CD4-positive, alpha-beta memory T cell (primary cell): ENCODE measurements around the gene EGF. TPM values are rescaled to one million over a fixed set of nuclear protein-coding genes. Genes with fewer than 3 reads are reported as not detected.

Source experiments
- CTCF ChIA-PET: fragments of 350-600 bp; sonication (Branson Sonifier 250); formaldehyde crosslinking; loops from one replicate; lab custom pipeline; 2021; ENCODE audit warnings: inconsistent platforms; ENCODE audit not compliant: partially characterized antibody; lab: Charles Lee
- POLR2A ChIA-PET: fragments of 350-600 bp; sonication (Branson Sonifier 250); formaldehyde crosslinking; loops from one replicate; lab custom pipeline; 2021; ENCODE audit not compliant: partially characterized antibody; lab: Charles Lee
- DNase-seq, 5 donors: peaks; one replicate each; pipeline versions ENCODE4 v3.0.0 to v3.0.0-alpha.2; 2020 to 2022; ENCODE audit warnings: mixed read lengths in 1 of 5
- H3K27ac ChIP-seq: one replicate; pipeline ENCODE4 v1.7.0; 2013; ENCODE audit warnings: low read depth, low read length
- H3K27me3 ChIP-seq: 2 replicates; pipeline ENCODE4 v1.7.0; 2013; ENCODE audit warnings: mild to moderate bottlenecking, low read length, moderate library complexity; ENCODE audit not compliant: insufficient read depth
- H3K36me3 ChIP-seq: 2 replicates; pipeline ENCODE4 v1.7.0; 2013; ENCODE audit warnings: mild to moderate bottlenecking, low read length, moderate library complexity; ENCODE audit not compliant: insufficient read depth
- H3K4me1 ChIP-seq: 2 replicates; pipeline ENCODE4 v1.7.0; 2013; ENCODE audit warnings: mild to moderate bottlenecking, low read length, moderate library complexity; ENCODE audit not compliant: insufficient read depth
- H3K4me3 ChIP-seq, 2 donors: one replicate each; pipeline ENCODE4 v1.7.0; 2013; ENCODE audit warnings: low read length in 2 of 2, mild to moderate bottlenecking in 1 of 2
- H3K9me3 ChIP-seq, 2 donors: one replicate each; pipeline ENCODE4 v1.7.0; 2013; ENCODE audit warnings: low read length in 2 of 2, control low read depth in 1 of 2; ENCODE audit not compliant: control insufficient read depth in 1 of 2
- H3K27ac Mint-ChIP-seq, 7 donors: one replicate each; pipeline ENCODE4 v1.8.0; 2020 to 2021; ENCODE audit warnings: mixed read lengths in 7 of 7, mild to moderate bottlenecking in 6 of 7, inconsistent platforms in 3 of 7, moderate library complexity in 3 of 7
- H3K27me3 Mint-ChIP-seq, 2 donors: one replicate each; pipeline ENCODE4 v1.8.0; 2020 to 2021; ENCODE audit warnings: mixed read lengths in 2 of 2
- H3K36me3 Mint-ChIP-seq, 2 donors: one replicate each; pipeline ENCODE4 v1.8.0; 2020 to 2021; ENCODE audit warnings: mixed read lengths in 2 of 2, inconsistent platforms in 1 of 2, mild to moderate bottlenecking in 1 of 2
- H3K4me1 Mint-ChIP-seq, 4 donors: one replicate each; pipeline ENCODE4 v1.8.0; 2020 to 2021; ENCODE audit warnings: mixed read lengths in 4 of 4, mild to moderate bottlenecking in 1 of 4
- H3K4me3 Mint-ChIP-seq, 8 donors: one replicate each; pipeline ENCODE4 v1.8.0; 2020 to 2021; ENCODE audit warnings: mixed read lengths in 8 of 8, mild to moderate bottlenecking in 7 of 8, moderate library complexity in 6 of 8, inconsistent platforms in 3 of 8
- H3K9me3 Mint-ChIP-seq, 8 donors: one replicate each; pipeline ENCODE4 v1.8.0; 2020 to 2021; ENCODE audit warnings: mixed read lengths in 8 of 8, mild to moderate bottlenecking in 5 of 8, inconsistent platforms in 3 of 8, moderate library complexity in 1 of 8
- intact Hi-C: fragments of 100-400 bp; cut with micrococcal nuclease; formaldehyde crosslinking; loops from one replicate; pipeline ENCODE4 v1.15.1; 2023
- polyA plus RNA-seq, 2 donors: library from polyadenylated mRNA; unstranded; fragments of 300-500 nt; fragmentation: Illumina TruSeq; gene quantifications; one replicate each; pipeline ENCODE4 v1.2.3, GENCODE V29; 2021
- total RNA-seq, 2 experiments: library from RNA; stranded (reverse); gene quantifications; one replicate each; pipeline ENCODE4 v1.2.3, GENCODE V29; 2021

Gene EGF
- total RNA-seq (not detected), polyA plus RNA-seq (not detected)

- H3K27ac ChIP-seq = no peak within 1 kb of the TSS
- no peak within 1 kb of the TSS for H3K27ac Mint-ChIP-seq
- no peak within 1 kb of the TSS for H3K4me3 Mint-ChIP-seq
- H3K27me3 Mint-ChIP-seq = peaks cover 14 to 28% of the 10 kb centered on the region in 2 donors
- DNase-seq = no peak
- no peak within 1 kb of the TSS for H3K4me3 ChIP-seq
- H3K36me3 ChIP-seq = no peaks in the 10 kb centered on the region
- H3K27me3 ChIP-seq = no peaks in the 10 kb centered on the region
- H3K4me1 ChIP-seq = no peaks in the 10 kb centered on the region
- intact Hi-C loops = no loop called here
- peaks cover 0 to 3% (median 0%) of the 10 kb centered on the region in 8 donors for H3K9me3 Mint-ChIP-seq
- H3K4me1 Mint-ChIP-seq = no peaks in the 10 kb centered on the region
- CTCF ChIA-PET = no interaction called here
- no peaks in the 10 kb centered on the region for H3K9me3 ChIP-seq
- no peaks in the 10 kb centered on the region for H3K36me3 Mint-ChIP-seq
- POLR2A ChIA-PET = no interaction called here
These were observed at the start of gene EGF for GRCh38 chr4:109912706-109913595. Gene EGF (plus strand): TSS chr4:109912883. CDS start chr4:109913336, 453 bp downstream.

DNA sequence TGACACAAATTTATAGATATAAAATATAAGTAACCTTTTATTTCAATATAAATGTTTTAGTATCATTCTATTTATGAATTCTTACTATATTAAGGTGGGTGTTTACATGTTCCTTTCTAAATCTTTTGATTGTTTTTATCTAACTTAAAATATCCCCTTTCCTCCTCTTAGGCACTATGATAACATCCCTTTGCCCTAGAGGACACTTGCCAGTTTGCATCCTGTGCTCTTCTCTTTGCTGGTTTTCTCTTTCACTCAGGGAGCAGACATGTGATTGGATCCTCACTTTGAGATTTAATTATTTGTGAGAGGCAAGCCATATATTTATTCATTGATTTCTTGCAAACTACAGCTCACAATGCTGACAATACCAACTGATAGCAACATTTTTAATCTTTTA lies 48.5 kb upstream of the EGF start:
- Mint-ChIP-seq H3K4me1 (no peaks in the 10 kb centered on the region), H3K27ac (no peak overlapping the region), H3K9me3 (peaks cover 0 to 25% (median 18%) of the 10 kb centered on the region in 8 donors), H3K36me3 (peaks cover 5 to 12% of the 10 kb centered on the region in 2 donors), H3K4me3 (no peak overlapping the region), H3K27me3 (no peaks in the 10 kb centered on the region)
- DNase-seq = no peak
- H3K4me3 ChIP-seq = no peak overlapping the region
- no peaks in the 10 kb centered on the region for H3K36me3 ChIP-seq
- ChIA-PET POLR2A (no interaction called here), CTCF (no interaction called here)
- H3K4me1 ChIP-seq = no peaks in the 10 kb centered on the region
- intact Hi-C loops = no loop called here
- H3K27ac ChIP-seq = no peak overlapping the region
- H3K27me3 ChIP-seq = no peaks in the 10 kb centered on the region
- H3K9me3 ChIP-seq = no peaks in the 10 kb centered on the region

DNA sequence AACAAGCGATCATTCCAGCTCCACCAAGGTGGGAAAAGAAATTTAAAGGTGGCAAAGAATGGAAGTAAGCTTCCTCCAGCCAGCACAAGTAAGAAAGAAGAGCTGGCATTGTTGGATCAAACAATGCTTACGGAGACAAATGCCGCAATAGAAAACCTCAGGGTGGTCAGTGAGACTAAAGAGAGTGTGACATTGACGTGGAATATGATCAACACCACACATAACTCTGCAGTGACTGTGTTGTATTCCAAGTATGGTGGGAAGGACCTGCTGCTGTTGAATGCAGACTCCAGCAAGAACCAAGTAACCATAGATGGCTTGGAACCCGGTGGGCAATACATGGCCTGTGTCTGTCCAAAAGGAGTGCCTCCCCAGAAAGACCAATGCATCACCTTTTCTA lies 42.6 kb upstream of the EGF start:
- no peak for DNase-seq
- Histone ChIP-seq H3K36me3 (no peaks in the 10 kb centered on the region), H3K4me3 (no peak overlapping the region), H3K27ac (no peak overlapping the region), H3K9me3 (no peaks in the 10 kb centered on the region), H3K27me3 (no peaks in the 10 kb centered on the region), H3K4me1 (no peaks in the 10 kb centered on the region)
- no peaks in the 10 kb centered on the region for H3K9me3 Mint-ChIP-seq
- peaks cover 0 to 1% of the 10 kb centered on the region in 2 donors for H3K27me3 Mint-ChIP-seq
- intact Hi-C loops = no loop called here
- CTCF ChIA-PET = no interaction called here
- POLR2A ChIA-PET = no interaction called here
- H3K36me3 Mint-ChIP-seq = peaks cover 7 to 19% of the 10 kb centered on the region in 2 donors
- no peaks in the 10 kb centered on the region for H3K4me1 Mint-ChIP-seq
- H3K4me3 Mint-ChIP-seq = no peak overlapping the region
- no peak overlapping the region for H3K27ac Mint-ChIP-seq

DNA sequence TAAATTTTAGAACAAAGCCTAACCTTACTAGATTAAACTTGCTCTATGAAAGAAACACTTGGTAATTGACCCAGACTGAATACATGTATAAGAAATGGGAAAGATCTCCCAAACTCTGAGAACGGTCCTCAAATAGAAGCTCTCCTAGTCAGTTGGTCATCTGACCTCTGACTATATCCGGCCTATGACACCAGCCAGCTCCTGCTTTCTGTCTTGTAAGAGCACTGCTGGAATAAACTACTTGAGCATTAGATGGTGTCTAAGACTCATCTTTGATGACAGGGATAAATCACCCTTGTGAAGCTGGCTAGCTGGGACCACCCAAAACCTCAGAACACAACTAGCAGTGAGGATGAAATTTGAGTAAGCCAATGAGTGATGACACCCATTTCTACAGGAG lies 40.6 kb upstream of the EGF start:
- H3K36me3 Mint-ChIP-seq = peaks cover 6 to 19% of the 10 kb centered on the region in 2 donors
- H3K27ac Mint-ChIP-seq = no peak overlapping the region
- Histone ChIP-seq H3K4me3 (no peak overlapping the region), H3K36me3 (no peaks in the 10 kb centered on the region), H3K27me3 (no peaks in the 10 kb centered on the region), H3K9me3 (no peaks in the 10 kb centered on the region), H3K4me1 (no peaks in the 10 kb centered on the region), H3K27ac (no peak overlapping the region)
- intact Hi-C loops = no loop called here
- ChIA-PET POLR2A (no interaction called here), CTCF (no interaction called here)
- H3K27me3 Mint-ChIP-seq = peaks cover 4 to 6% of the 10 kb centered on the region in 2 donors
- H3K9me3 Mint-ChIP-seq = peaks cover 0 to 2% (median 0%) of the 10 kb centered on the region in 8 donors
- no peaks in the 10 kb centered on the region for H3K4me1 Mint-ChIP-seq
- no peak overlapping the region for H3K4me3 Mint-ChIP-seq
- DNase-seq = no peak

- DNase-seq = no peak
- H3K27me3 ChIP-seq = no peaks in the 10 kb centered on the region
- intact Hi-C loops = no loop called here
- H3K4me3 ChIP-seq = no peak overlapping the region
- H3K9me3 ChIP-seq = no peaks in the 10 kb centered on the region
- peaks cover 0 to 2% (median 0%) of the 10 kb centered on the region in 8 donors for H3K9me3 Mint-ChIP-seq
- ChIA-PET CTCF (no interaction called here), POLR2A (no interaction called here)
- H3K27me3 Mint-ChIP-seq = peaks cover 5 to 6% of the 10 kb centered on the region in 2 donors
- H3K27ac ChIP-seq = no peak overlapping the region
- H3K36me3 Mint-ChIP-seq = peaks cover 6 to 19% of the 10 kb centered on the region in 2 donors
- H3K4me3 Mint-ChIP-seq = no peak overlapping the region
- H3K4me1 ChIP-seq = no peaks in the 10 kb centered on the region
- no peaks in the 10 kb centered on the region for H3K4me1 Mint-ChIP-seq
- H3K27ac Mint-ChIP-seq = no peak overlapping the region
- no peaks in the 10 kb centered on the region for H3K36me3 ChIP-seq
These were observed 39.6 kb upstream of the EGF start for GRCh38 chr4:109872950-109873656.

GRCh38 chr4:109873791-109874514 lies 38.7 kb upstream of the EGF start:
- intact Hi-C loops = no loop called here
- H3K36me3 Mint-ChIP-seq = peaks cover 6 to 19% of the 10 kb centered on the region in 2 donors
- Histone ChIP-seq H3K4me3 (no peak overlapping the region), H3K36me3 (no peaks in the 10 kb centered on the region), H3K27ac (no peak overlapping the region), H3K4me1 (no peaks in the 10 kb centered on the region), H3K9me3 (no peaks in the 10 kb centered on the region), H3K27me3 (no peaks in the 10 kb centered on the region)
- no peak overlapping the region for H3K4me3 Mint-ChIP-seq
- peaks cover 8 to 11% of the 10 kb centered on the region in 2 donors for H3K27me3 Mint-ChIP-seq
- CTCF ChIA-PET = no interaction called here
- no peaks in the 10 kb centered on the region for H3K4me1 Mint-ChIP-seq
- peaks cover 0 to 2% (median 0%) of the 10 kb centered on the region in 8 donors for H3K9me3 Mint-ChIP-seq
- no peak for DNase-seq
- POLR2A ChIA-PET = no interaction called here
- no peak overlapping the region for H3K27ac Mint-ChIP-seq

GRCh38 chr4:109875106-109875505 lies 37.6 kb upstream of the EGF start:
- no peaks in the 10 kb centered on the region for H3K27me3 ChIP-seq
- H3K27ac Mint-ChIP-seq = no peak overlapping the region
- POLR2A ChIA-PET = no interaction called here
- no peaks in the 10 kb centered on the region for H3K9me3 ChIP-seq
- H3K4me1 Mint-ChIP-seq = no peaks in the 10 kb centered on the region
- CTCF ChIA-PET = no interaction called here
- DNase-seq = no peak
- H3K36me3 Mint-ChIP-seq = peaks cover 0 to 10% of the 10 kb centered on the region in 2 donors
- no peaks in the 10 kb centered on the region for H3K4me1 ChIP-seq
- H3K27me3 Mint-ChIP-seq = peaks cover 8 to 14% of the 10 kb centered on the region in 2 donors
- no peak overlapping the region for H3K4me3 Mint-ChIP-seq
- H3K4me3 ChIP-seq = no peak overlapping the region
- H3K36me3 ChIP-seq = no peaks in the 10 kb centered on the region
- peaks cover 0 to 2% (median 0%) of the 10 kb centered on the region in 8 donors for H3K9me3 Mint-ChIP-seq
- intact Hi-C loops = no loop called here
- H3K27ac ChIP-seq = no peak overlapping the region
